NCI-H82 (cell line): ENCODE measurements around the gene EYS.
"Not testable (repeated sequence)": the region's sequence is repeated elsewhere in the genome, so short reads cannot be mapped to it uniquely, and the experiment has no call there.

Source experiments
- DNase-seq: peaks from one replicate; lab custom pipeline; 2025; lab: John Stamatoyannopoulos, UW

Gene EYS

GRCh38 chr6:64301307-64302236 lies 1405.5 kb downstream of the EYS start:
- DNase-seq = no peak

- peak; percentile 51 for DNase-seq
Observed at GRCh38 chr6:64299176-64299575, 1407.8 kb downstream of the EYS start.

DNA sequence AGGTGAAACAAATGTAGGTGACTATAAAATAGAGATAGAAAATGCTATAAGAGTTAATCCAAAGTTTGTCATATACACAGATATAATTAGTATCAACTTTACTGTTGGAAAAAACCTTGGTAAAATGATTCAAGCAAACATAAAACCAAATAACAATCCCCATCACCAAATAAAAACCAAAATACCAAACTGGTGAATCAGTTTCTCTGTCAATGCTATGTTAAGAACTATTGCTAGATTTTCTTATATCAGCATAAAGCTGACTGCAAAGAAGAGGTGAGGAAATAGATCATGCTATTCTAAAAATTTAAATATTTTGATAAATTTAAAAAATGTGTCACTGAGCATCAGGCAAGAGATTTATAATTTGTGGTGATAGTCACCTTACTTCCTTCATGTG lies 1413.0 kb downstream of the EYS start:
- DNase-seq = no peak

GRCh38 chr6:64293298-64293697 lies 1413.7 kb downstream of the EYS start:
- no peak for DNase-seq

- DNase-seq = no peak
Observed at GRCh38 chr6:64290867-64291266, 1416.2 kb downstream of the EYS start.

DNA sequence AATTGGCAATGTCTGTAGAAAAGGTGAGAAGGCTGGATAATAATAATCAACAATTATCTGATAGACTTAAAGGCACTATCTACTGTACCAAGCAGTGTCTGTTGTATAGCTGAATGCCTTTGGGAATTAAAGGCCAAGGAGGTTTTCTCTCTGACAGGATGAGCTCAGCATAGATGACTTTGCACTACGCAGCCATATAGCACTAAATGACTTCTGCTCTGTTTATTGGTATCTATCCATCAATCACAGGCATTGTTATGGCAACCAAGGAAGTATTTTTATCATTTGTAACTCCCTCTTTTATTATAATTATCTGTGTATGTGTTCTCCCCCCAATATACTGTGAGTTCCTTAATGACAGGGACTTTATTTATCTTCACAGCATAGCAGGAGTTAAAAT lies 1417.1 kb downstream of the EYS start:
- DNase-seq = no peak

DNA sequence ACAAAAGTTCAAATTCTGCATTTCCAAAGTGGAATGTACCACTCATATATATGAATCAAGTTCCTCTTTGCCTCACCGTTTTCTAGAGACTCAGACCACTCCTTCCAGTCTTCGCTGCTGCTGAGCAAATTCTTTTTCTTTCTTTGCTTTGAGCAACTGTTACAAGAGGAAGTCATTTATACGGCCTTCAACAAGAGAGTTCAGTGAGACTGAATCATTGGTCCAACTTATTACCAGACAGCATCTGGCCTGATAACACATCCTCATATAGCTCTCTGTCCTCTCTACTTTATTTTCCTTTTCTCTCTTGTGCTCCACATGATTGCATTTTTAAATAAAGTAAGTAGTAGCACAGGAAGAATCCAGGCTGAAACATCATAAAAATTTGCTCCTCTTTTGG lies 1418.7 kb downstream of the EYS start:
- no peak for DNase-seq

DNA sequence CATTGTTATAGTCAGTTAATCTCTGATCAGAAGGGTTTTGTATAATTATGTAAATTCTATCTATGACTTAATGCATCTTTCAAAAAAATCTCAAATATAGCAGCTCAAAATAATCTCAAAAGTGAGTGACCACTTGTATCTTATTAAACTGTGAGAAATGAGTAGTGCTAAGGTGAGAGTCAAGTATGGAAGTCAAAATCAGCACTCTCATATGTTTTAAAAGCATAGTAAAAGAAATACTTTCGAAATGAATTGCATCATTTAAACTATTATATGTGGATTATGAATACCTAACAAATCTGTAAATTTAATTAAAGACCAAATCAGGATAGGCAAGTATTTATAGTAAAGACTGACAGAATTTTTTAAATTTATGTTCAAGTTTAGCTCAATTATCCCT lies 1425.9 kb downstream of the EYS start:
- DNase-seq = no peak

GRCh38 chr6:64280569-64280968 lies 1426.5 kb downstream of the EYS start:
- DNase-seq = peak; percentile 65

DNA sequence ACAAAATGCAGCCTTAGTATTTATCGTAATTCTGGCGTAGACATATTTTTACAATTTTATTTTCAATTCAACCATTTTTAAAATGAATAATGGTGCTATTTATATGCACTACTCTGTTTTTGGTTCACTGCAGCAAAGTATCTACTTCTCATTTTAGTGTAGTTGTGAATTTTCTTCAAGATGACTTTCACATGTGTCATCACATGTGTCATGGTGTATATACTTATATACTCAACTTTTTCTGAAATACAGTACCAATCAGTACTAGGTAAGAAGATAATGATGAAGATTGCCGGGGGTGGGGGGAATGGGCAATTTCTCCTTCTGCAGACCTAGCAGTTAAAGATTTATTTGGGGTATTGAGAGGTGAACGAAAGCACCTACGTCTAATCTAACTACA lies 1436.9 kb downstream of the EYS start:
- DNase-seq = no peak

- DNase-seq = no peak
Observed at GRCh38 chr6:64266351-64266821, 1440.6 kb downstream of the EYS start.

DNA sequence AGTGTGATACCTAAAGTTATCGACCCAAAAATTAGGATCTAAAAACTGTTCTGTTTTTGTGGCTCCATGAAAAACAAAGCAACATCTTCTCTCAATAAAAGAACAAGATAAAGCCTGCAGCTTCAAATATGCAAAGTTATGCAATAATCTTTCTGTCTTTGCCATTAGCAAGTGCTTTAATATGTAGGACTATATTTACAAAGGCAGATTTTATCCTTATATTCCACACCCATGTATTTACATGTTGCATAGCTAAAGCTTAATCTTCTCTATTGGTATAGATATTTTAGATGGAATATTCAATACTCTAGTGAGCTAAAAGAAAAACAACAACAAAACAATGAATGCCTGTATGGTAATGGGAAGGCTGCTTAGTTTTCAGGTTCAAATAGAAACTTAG lies 1443.2 kb downstream of the EYS start:
- no peak for DNase-seq

DNA sequence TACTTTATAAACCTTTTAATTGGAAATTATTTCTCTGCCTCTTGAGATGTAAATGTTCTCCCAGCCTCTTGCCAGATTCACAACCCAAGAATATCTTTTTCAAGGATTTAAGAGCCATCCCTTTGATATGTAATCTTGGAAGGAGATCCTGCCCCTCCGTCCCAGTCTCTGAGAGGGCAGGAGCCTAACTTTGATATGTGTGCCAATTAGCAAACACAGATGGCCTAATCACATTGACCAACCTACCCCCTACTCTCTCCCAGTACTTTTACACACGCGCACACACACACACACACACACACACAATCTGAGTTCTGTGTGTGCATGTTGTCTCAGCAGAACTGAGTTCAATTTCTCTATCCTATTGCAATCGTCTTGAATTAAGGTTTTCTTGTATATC lies 1447.7 kb downstream of the EYS start:
- peak; percentile 28 for DNase-seq

- DNase-seq = no peak
Observed at GRCh38 chr6:64258752-64259151, 1448.3 kb downstream of the EYS start.

DNA sequence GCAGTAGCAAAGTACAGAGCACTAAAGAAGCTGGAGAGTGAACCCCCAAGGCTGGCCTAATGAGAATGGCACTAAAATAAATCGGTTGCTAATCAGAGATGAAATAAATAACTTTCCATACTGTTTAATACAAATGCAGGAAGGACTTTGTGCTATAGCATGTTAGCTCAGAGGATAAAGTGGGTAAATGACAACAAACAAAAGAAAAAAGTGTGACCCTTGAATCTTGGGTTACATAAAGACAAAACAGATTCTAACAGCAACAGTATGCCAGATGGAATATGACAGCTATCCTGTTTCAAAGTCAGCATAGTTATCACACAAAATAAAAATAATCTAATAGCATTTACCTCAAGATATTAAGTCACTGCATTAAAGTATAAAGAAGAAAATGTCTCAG lies 1448.7 kb downstream of the EYS start:
- no peak for DNase-seq

- DNase-seq = no peak
Observed at GRCh38 chr6:64257586-64257985, 1449.4 kb downstream of the EYS start.

DNA sequence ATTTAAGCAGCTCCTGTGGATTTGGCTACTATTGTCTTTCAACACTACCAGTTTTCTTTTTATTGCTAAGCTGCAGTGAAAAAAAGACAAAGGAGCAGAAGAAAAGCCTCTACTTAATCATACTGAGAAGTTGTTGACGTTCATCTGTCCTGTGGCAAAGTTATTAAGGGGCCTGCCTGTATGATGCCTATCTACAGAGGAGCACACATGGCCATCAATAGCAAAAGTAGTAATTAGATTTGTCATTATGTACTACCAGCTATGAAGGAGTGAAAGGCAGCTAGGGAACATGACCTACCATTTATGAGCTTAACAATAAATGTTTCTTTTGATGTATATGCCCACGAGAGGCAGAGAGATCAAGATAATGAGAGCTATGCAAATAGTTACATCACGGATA lies 1450.5 kb downstream of the EYS start:
- DNase-seq = peak; percentile 33

GRCh38 chr6:64255000-64255399 lies 1452.0 kb downstream of the EYS start:
- DNase-seq = no peak

GRCh38 chr6:64254558-64254957 lies 1452.5 kb downstream of the EYS start:
- peak; percentile 36 for DNase-seq

- DNase-seq = peak; percentile 93
Observed at GRCh38 chr6:64252256-64252655, 1454.8 kb downstream of the EYS start.

DNA sequence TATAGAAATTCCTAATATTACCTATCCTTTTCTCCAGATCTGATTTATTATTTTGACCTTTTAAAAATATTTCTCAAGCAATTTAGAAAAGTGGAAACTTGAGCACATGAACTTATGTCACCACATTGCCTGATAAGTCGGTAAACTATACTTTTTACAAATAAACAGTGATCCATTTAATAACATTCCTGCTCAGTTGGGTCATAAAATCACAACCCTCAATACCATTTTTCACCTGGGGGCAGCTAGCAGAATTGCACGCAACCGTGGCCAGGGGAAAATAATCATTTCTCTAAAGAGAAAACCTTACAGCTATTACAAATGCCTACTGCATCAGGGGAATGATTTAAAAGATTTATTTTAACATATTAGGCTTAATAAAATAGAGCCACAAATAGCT lies 1456.9 kb downstream of the EYS start:
- no peak for DNase-seq

- DNase-seq = no peak
Observed at GRCh38 chr6:64249115-64249514, 1457.9 kb downstream of the EYS start.

DNA sequence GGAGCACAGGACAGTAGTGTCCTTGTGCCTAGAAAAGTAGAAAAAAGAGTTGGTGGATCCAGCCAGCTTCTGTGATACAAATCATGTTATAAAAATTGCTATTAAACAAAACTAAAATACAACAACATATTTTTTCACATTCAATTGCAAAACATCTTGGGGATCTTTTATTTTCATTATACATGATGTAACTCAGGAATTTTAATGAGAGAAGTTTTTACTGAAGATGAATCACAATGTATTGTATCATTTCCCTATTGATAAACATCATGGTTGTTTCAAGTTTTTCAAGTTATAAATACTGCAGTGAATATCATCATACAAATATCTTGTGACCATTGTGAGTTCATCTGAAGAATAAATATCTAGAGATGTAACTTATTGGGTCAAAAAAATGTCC lies 1463.4 kb downstream of the EYS start:
- DNase-seq = no peak

DNA sequence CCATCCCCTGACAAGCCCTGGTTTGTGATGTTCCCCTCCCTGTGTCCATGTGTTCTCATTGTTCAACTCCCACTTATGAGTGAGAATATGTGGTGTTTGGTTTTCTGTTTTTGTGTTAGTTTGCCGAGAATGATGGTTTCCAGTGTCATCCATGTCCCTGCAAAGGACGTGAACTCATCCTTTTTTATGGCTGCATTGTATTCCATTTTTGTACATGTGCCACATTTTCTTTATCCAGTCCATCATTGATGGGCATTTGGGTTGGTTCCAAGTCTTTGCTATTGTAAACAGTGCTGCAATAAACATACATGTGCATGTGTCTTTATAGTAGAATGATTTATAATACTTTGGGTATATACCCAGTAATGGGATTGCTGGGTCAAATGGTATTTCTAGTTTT lies 1468.1 kb downstream of the EYS start:
- not testable (repeated sequence) for DNase-seq
